Cardiac muscle cell (in vitro differentiated cells and primary cell): ENCODE data around the gene SRP68. TPM values are rescaled to one million over a fixed set of nuclear protein-coding genes. Genes with fewer than 3 reads are reported as not detected.

Experiments used
- DNase-seq, 2 donors: peaks; one replicate each; pipeline versions ENCODE4 v3.0.0 to v3.0.0-alpha.2; 2010 to 2017; ENCODE audit warnings: low read depth in 1 of 2, low spot score in 1 of 2
- H3K27ac ChIP-seq: fragments of 200-600 bp; sonication (generic); 2 replicates; pipeline ENCODE4 v1.5.1; 2016
- H3K27me3 ChIP-seq: fragments of 200-600 bp; sonication (generic); 2 replicates; pipeline ENCODE4 v1.6.0; 2016; ENCODE audit warnings: control low read depth
- H3K36me3 ChIP-seq: fragments of 200-600 bp; sonication (generic); 2 replicates; pipeline ENCODE4 v1.5.1; 2016; ENCODE audit warnings: control low read depth
- H3K4me1 ChIP-seq: fragments of 200-600 bp; sonication (generic); 2 replicates; pipeline ENCODE4 v1.8.1; 2017; ENCODE audit warnings: low read depth, mild to moderate bottlenecking, mixed run types
- H3K4me3 ChIP-seq: fragments of 200-600 bp; sonication (generic); 2 replicates; pipeline ENCODE4 v1.5.1; 2016; ENCODE audit warnings: mild to moderate bottlenecking
- H3K9me3 ChIP-seq: fragments of 200-600 bp; sonication (generic); 2 replicates; pipeline ENCODE4 v1.5.1; 2017; ENCODE audit warnings: low read depth, mild to moderate bottlenecking, control low read depth
- polyA plus RNA-seq: library from polyadenylated mRNA; unstranded; fragments of >200 nt; fragmentation: Nextera tagmentation; extraction: Ambion mirVana; gene quantifications from 2 replicates; pipeline ENCODE4 v1.2.1, GENCODE V29; 2016
- total RNA-seq: library from RNA; depleted of rRNA; stranded (reverse); fragments of >200 nt; gene quantifications from 2 replicates; pipeline ENCODE4 v1.2.3, GENCODE V29; 2016
- TF ChIP-seq, protein P1 (sequence below): IDR thresholded peaks from 2 replicates; pipeline ENCODE4 v1.5.1; 2012; ENCODE audit warnings: low read depth, mild to moderate bottlenecking, low read length

SRP68 gene
- total and polyA plus RNA-seq, 2 experiments from 2014 or later = 55.4 to 103 TPM

DNA sequence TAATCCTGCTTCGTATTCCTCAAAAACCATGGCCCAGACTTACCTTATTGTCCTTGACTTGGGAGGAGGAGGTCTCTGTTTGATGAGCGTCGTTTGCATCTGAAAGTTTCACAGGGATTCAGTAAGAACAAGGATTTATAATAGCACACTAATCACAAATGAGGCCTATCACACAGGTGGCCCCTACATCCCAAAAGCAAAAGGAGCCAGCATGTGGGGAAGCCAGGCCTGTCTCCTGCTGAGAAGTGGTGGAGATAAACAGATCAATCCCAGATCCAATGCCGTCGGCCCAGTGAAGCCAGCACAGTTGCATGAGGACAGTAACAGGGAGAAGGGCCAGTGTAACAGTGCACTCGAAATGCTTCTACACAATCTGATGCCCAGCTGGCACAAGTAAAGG is 31.9 kb downstream of the SRP68 start:
- no peak for DNase-seq
- Histone ChIP-seq H3K27ac (no peak overlapping the region), H3K36me3 (peaks cover 52% of the 10 kb centered on the region), H3K9me3 (no peaks in the 10 kb centered on the region), H3K4me1 (peaks cover 2% of the 10 kb centered on the region), H3K27me3 (no peaks in the 10 kb centered on the region), H3K4me3 (no peak overlapping the region)
- TF ChIP-seq, protein P1, sequence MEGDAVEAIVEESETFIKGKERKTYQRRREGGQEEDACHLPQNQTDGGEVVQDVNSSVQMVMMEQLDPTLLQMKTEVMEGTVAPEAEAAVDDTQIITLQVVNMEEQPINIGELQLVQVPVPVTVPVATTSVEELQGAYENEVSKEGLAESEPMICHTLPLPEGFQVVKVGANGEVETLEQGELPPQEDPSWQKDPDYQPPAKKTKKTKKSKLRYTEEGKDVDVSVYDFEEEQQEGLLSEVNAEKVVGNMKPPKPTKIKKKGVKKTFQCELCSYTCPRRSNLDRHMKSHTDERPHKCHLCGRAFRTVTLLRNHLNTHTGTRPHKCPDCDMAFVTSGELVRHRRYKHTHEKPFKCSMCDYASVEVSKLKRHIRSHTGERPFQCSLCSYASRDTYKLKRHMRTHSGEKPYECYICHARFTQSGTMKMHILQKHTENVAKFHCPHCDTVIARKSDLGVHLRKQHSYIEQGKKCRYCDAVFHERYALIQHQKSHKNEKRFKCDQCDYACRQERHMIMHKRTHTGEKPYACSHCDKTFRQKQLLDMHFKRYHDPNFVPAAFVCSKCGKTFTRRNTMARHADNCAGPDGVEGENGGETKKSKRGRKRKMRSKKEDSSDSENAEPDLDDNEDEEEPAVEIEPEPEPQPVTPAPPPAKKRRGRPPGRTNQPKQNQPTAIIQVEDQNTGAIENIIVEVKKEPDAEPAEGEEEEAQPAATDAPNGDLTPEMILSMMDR = no peak

DNA sequence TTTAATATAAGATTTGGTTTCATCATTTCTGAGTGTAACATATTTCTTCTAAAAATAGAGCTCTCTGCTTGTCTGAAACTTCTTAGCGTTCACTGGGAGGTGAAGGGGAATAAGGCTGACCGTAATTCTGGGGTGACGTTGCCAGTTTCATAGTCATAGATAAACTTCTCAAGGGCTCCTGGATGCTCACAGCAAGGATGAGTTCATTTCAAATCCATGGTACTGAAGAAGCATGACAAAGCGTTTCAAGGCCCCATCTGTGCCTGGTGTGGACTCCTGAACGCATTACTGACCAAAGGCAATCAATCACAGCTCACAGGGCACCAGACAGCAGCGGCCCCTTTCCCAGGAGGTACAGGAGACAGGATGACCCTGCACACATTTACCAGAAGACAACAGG is 33.2 kb downstream of the SRP68 start:
- no peaks in the 10 kb centered on the region for H3K27me3 ChIP-seq
- no peak for DNase-seq
- no peak overlapping the region for H3K27ac ChIP-seq
- TF ChIP-seq, protein P1 = no peak
- peaks cover 13% of the 10 kb centered on the region for H3K4me1 ChIP-seq
- no peaks in the 10 kb centered on the region for H3K9me3 ChIP-seq
- no peak overlapping the region for H3K4me3 ChIP-seq
- H3K36me3 ChIP-seq = peaks cover 43% of the 10 kb centered on the region

DNA sequence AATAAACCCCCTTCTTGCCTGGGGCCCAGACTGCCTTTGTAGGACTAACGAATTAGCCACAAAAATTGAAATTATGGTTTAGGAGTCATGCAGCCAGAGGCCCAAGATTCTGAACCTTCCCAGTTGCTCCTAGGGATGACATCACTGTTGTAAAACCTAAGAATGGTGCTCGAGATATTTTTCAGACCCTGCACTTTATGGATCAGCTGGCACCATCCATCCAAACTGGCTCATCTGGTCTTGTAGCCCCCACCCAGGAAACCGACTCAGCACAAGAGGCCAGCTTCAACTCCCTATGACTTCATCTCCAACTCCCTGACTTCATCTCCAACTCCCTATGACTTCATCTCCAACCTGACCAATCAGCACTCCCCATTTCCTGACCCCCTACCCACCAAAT is 34.3 kb downstream of the SRP68 start:
- Histone ChIP-seq H3K27me3 (no peaks in the 10 kb centered on the region), H3K9me3 (no peaks in the 10 kb centered on the region), H3K36me3 (peaks cover 32% of the 10 kb centered on the region), H3K4me1 (peaks cover 13% of the 10 kb centered on the region), H3K4me3 (no peak overlapping the region), H3K27ac (peak overlapping the region; percentile 43)
- TF ChIP-seq, protein P1 = no peak
- no peak for DNase-seq

DNA sequence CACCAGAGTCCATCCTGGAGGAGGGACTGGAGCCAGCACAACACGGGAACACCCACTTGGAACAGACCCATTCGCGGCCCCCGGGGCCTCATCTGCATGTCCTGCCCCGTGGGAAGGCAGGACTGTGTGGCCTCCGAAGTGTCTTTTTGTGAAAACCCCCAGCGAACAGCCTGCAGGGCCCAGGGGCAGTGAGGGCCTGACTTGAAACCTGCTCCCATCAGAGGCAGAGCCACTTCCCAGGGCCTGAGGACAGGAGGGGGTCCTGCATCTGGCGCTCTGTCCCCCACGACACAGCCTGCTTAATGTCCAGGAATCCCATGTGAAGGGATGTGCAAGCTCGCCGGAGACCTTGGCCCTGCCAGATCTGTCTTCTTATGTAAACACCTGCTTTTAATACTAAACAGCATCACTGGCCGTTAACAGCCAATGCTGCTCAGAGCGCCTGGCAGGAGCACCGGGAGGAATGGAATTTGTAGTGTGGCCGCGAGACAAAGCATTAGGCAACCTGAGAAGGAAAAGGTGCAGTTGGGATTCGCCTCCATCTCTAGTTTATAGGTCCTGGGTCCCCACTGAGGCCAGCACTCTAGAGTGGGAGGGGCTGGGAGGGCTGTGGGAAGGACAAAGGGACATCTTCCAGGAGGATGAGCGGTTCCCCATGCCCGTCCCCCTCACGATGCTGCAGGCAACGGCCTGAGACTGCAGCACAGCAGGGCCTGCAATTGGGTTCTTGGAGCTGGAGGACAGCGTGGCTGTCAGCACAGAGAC is 35.6 kb downstream of the SRP68 start:
- DNase-seq = no peak
- no peaks in the 10 kb centered on the region for H3K9me3 ChIP-seq
- peak overlapping the region; percentile 22 for H3K27ac ChIP-seq

DNA sequence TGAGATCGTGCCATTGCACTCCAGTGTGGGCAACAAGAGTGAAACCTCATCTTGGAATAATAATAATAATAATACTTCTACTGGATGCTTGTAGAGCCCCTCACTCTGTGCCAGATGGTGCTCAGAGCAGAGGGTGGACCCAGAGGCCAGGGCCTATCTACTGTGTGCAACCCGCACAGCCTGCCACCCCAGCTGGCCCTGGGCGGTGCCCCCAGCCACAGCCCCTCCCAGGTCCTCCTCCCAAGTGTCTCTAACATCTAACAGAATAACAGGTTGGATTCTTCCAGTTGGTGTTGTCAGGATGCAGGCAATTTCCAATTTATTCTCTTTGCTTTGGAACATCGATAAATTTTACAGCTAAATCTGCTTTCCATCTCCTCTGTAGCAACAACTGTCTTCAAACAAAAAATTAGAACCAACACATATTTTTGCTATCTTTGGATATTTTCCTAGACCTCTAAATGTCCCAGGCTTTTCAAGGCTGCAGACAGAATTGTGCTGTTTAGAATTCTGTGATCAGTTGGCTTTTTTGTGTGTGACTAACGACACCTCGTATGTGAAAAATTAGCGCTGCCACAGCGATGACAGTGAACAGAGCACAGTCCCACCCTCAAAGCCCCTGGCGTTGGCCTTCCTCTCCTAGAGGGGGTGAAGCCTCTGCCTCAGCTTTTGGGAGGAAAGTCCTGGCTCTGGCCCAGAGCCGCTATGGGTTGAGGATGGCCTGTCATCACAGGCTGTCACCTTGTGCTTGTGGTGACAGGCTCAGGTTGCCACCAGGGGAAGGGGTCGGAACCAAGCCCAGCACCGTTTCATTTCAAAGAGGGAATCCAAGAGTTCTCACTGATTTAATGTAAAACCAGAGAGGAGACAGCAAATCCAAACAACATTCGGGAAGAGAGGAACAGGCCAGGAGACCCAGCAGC is 37.6 kb downstream of the SRP68 start:
- H3K9me3 ChIP-seq = no peaks in the 10 kb centered on the region
- H3K4me3 ChIP-seq = no peak overlapping the region
- H3K27ac ChIP-seq = peak overlapping the region; percentile 62
- no peak for DNase-seq
- H3K36me3 ChIP-seq = peaks cover 9% of the 10 kb centered on the region
- peaks cover 15% of the 10 kb centered on the region for H3K4me1 ChIP-seq
- H3K27me3 ChIP-seq = no peaks in the 10 kb centered on the region
- TF ChIP-seq, protein P1 = no peak

More for the DNA sequence above, 35.6 kb downstream of the SRP68 start:
- Histone ChIP-seq H3K4me1 (peaks cover 13% of the 10 kb centered on the region), H3K4me3 (no peak overlapping the region), H3K27me3 (no peaks in the 10 kb centered on the region), H3K36me3 (peaks cover 23% of the 10 kb centered on the region)
- TF ChIP-seq, protein P1 = no peak
